HG02938 (cell line): ENCODE results near the gene ARPC2.

Source experiments
- ATAC-seq: cut with Tn5 transposase; IDR thresholded peaks from one replicate; pipeline ENCODE4 v1.9.1; 2021; ENCODE audit warnings: mild to moderate bottlenecking, moderate library complexity; ENCODE audit not compliant: unreplicated experiment

The ARPC2 gene

GRCh38 chr2:218252509-218253231 lies 35.7 kb downstream of the ARPC2 start:
- ATAC-seq = no peak

GRCh38 chr2:218253232-218253625 lies 36.2 kb downstream of the ARPC2 start:
- no peak for ATAC-seq

- ATAC-seq = no peak
These were observed 38.5 kb downstream of the ARPC2 start for GRCh38 chr2:218255446-218255845.

GRCh38 chr2:218256612-218257350 lies 39.8 kb downstream of the ARPC2 start:
- no peak for ATAC-seq

GRCh38 chr2:218257390-218257981 lies 40.5 kb downstream of the ARPC2 start:
- peak; percentile 84 for ATAC-seq

GRCh38 chr2:218259099-218259961 lies 42.3 kb downstream of the ARPC2 start:
- ATAC-seq = no peak

- no peak for ATAC-seq
These were observed 43.2 kb downstream of the ARPC2 start for GRCh38 chr2:218260166-218260565.

GRCh38 chr2:218260742-218261422 lies 43.9 kb downstream of the ARPC2 start, which contains the start of gene GPBAR1:
Gene GPBAR1 (plus strand): TSS chr2:218261015. CDS start chr2:218262725, 1,710 bp downstream.
- no peak for ATAC-seq

GRCh38 chr2:218261423-218262236 lies 44.6 kb downstream of the ARPC2 start:
- ATAC-seq = no peak

GRCh38 chr2:218262237-218262600 lies 45.2 kb downstream of the ARPC2 start:
- ATAC-seq = no peak

GRCh38 chr2:218262631-218263586 lies 45.9 kb downstream of the ARPC2 start:
- no peak for ATAC-seq

GRCh38 chr2:218263817-218264641 lies 47.0 kb downstream of the ARPC2 start:
- no peak for ATAC-seq

- no peak for ATAC-seq
These were observed 48.0 kb downstream of the ARPC2 start for GRCh38 chr2:218264773-218265561.

GRCh38 chr2:218265626-218266025 lies 48.6 kb downstream of the ARPC2 start:
- ATAC-seq = no peak

GRCh38 chr2:218266316-218266979 lies 49.5 kb downstream of the ARPC2 start:
- ATAC-seq = no peak

GRCh38 chr2:218267259-218267658 lies 50.3 kb downstream of the ARPC2 start:
- no peak for ATAC-seq
